GM23338 (cell line): ENCODE measurements around the gene HHAT. TPM values are rescaled to one million over a fixed set of nuclear protein-coding genes. Genes with fewer than 3 reads are reported as not detected.

Source experiments
- ATAC-seq: fragments of 200-7000 bp; cut with Tn5 transposase; 3 replicates; pipeline ENCODE4 v1.9.1; 2020
- DNase-seq: peaks from one replicate; pipeline ENCODE4 v3.0.0-alpha.2; 2015; ENCODE audit warnings: low spot score
- H2AFZ ChIP-seq: fragments of 200-600 bp; sonication (generic); 2 replicates; pipeline ENCODE4 v1.8.0; 2016; ENCODE audit warnings: antibody characterized with exemption, mild to moderate bottlenecking, moderate library complexity
- H3F3A ChIP-seq: fragments of 200-600 bp; sonication (generic); replicated peaks from 2 replicates; pipeline ENCODE4 v1.8.0; 2017; ENCODE audit warnings: antibody characterized with exemption, mixed run types, low read depth
- H3K27ac ChIP-seq: fragments of 200-600 bp; sonication (generic); 2 replicates; pipeline ENCODE4 v1.6.1; 2016; ENCODE audit warnings: low read depth
- H3K27me3 ChIP-seq: fragments of 200-600 bp; sonication (generic); 2 replicates; pipeline ENCODE4 v1.8.0; 2016; ENCODE audit warnings: mild to moderate bottlenecking, mixed run types, moderate library complexity; ENCODE audit not compliant: insufficient read depth
- H3K36me3 ChIP-seq: fragments of 200-600 bp; sonication (generic); 2 replicates; pipeline ENCODE4 v1.8.0; 2016; ENCODE audit warnings: mild to moderate bottlenecking; ENCODE audit not compliant: insufficient read depth
- H3K4me1 ChIP-seq: fragments of 200-600 bp; sonication (generic); 2 replicates; pipeline ENCODE4 v1.8.0; 2016; ENCODE audit warnings: mild to moderate bottlenecking, moderate library complexity; ENCODE audit not compliant: insufficient read depth
- H3K4me2 ChIP-seq: fragments of 200-600 bp; sonication (generic); 2 replicates; pipeline ENCODE4 v1.7.1; 2017; ENCODE audit warnings: mixed run types
- H3K4me3 ChIP-seq: fragments of 200-600 bp; sonication (generic); 2 replicates; pipeline ENCODE4 v1.6.1; 2016; ENCODE audit warnings: mixed run types
- H3K79me2 ChIP-seq: fragments of 200-600 bp; sonication (generic); replicated peaks from 2 replicates; pipeline ENCODE4 v1.8.0; 2017; ENCODE audit warnings: mild to moderate bottlenecking; ENCODE audit not compliant: insufficient read depth
- H3K9me2 ChIP-seq: fragments of 200-600 bp; sonication (generic); 2 replicates; pipeline ENCODE4 v1.8.0; 2017; ENCODE audit not compliant: insufficient read depth
- H4K20me1 ChIP-seq: fragments of 200-600 bp; sonication (generic); replicated peaks from 2 replicates; pipeline ENCODE4 v1.8.0; 2017; ENCODE audit warnings: mild to moderate bottlenecking; ENCODE audit not compliant: insufficient read depth
- H3K27ac Mint-ChIP-seq: 2 replicates; pipeline ENCODE4 v1.8.0; 2020; ENCODE audit warnings: inconsistent platforms, mild to moderate bottlenecking, moderate library complexity, mixed read lengths
- H3K27me3 Mint-ChIP-seq: 3 replicates; pipeline ENCODE4 v1.8.0; 2022; ENCODE audit warnings: low read depth, mild to moderate bottlenecking, moderate library complexity, mixed read lengths, inconsistent platforms; ENCODE audit not compliant: insufficient read depth, poor library complexity
- H3K36me3 Mint-ChIP-seq: 3 replicates; pipeline ENCODE4 v1.8.0; 2021; ENCODE audit warnings: low read depth, mild to moderate bottlenecking, inconsistent platforms, moderate library complexity, mixed read lengths
- H3K4me1 Mint-ChIP-seq: 3 replicates; pipeline ENCODE4 v1.8.0; 2020; ENCODE audit warnings: mild to moderate bottlenecking, inconsistent platforms, mixed read lengths
- H3K4me3 Mint-ChIP-seq: 3 replicates; pipeline ENCODE4 v1.8.0; 2021; ENCODE audit warnings: moderate library complexity, mild to moderate bottlenecking, inconsistent platforms, mixed read lengths
- H3K9me3 Mint-ChIP-seq: 3 replicates; pipeline ENCODE4 v1.8.0; 2020; ENCODE audit warnings: moderate library complexity, mild to moderate bottlenecking, inconsistent platforms, mixed read lengths
- CREB1 ChIP-seq: fragments of 250-450 bp; sonication (Bioruptor Pico); IDR thresholded peaks from 2 replicates; pipeline ENCODE4 v1.5.0; 2020; ENCODE audit warnings: low read depth, mild to moderate bottlenecking, moderate library complexity
- CTCF ChIP-seq, 2 experiments: fragments of 200-600 bp in 1 of 2; sonication (generic) in 1 of 2; conservative IDR thresholded peaks; 2 replicates each; pipeline versions ENCODE4 v1.5.1 to v1.6.1; 2016 to 2017; ENCODE audit warnings: antibody characterized with exemption in 2 of 2, low read depth in 2 of 2, mild to moderate bottlenecking in 2 of 2, moderate library complexity in 1 of 2
- EZH2 ChIP-seq: fragments of 200-600 bp; sonication (generic); IDR thresholded peaks from one replicate; pipeline ENCODE4 v1.8.0; 2017; ENCODE audit warnings: antibody characterized with exemption, mild to moderate bottlenecking, low read depth; ENCODE audit not compliant: unreplicated experiment
- EZH2phosphoT487 ChIP-seq: fragments of 200-600 bp; sonication (generic); IDR thresholded peaks from one replicate; pipeline ENCODE4 v1.8.1; 2018; ENCODE audit warnings: antibody characterized with exemption; ENCODE audit not compliant: unreplicated experiment
- JUNB ChIP-seq: IDR thresholded peaks from one replicate; pipeline ENCODE4 v1.6.1; 2016; ENCODE audit warnings: antibody characterized with exemption; ENCODE audit not compliant: unreplicated experiment
- NANOG ChIP-seq: IDR thresholded peaks from 2 replicates; pipeline ENCODE4 v1.6.1; 2016; ENCODE audit warnings: antibody characterized with exemption, borderline replicate concordance
- POLR2AphosphoS5 ChIP-seq: IDR thresholded peaks from 2 replicates; pipeline ENCODE4 v1.6.1; 2016; ENCODE audit warnings: antibody characterized with exemption, low read depth
- REST ChIP-seq: IDR thresholded peaks from one replicate; pipeline ENCODE4 v1.6.1; 2018; ENCODE audit warnings: antibody characterized with exemption; ENCODE audit not compliant: unreplicated experiment
- STAT1 ChIP-seq: IDR thresholded peaks from one replicate; pipeline ENCODE4 v1.6.1; 2016; ENCODE audit warnings: antibody characterized with exemption; ENCODE audit not compliant: unreplicated experiment
- ZNF114 ChIP-seq: fragments of 250-450 bp; sonication (Bioruptor Pico); IDR thresholded peaks from 2 replicates; pipeline ENCODE4 v1.5.0; 2020; ENCODE audit warnings: mild to moderate bottlenecking, moderate library complexity
- ZNF331 ChIP-seq: fragments of 250-450 bp; sonication (Bioruptor Pico); IDR thresholded peaks from 2 replicates; pipeline ENCODE4 v1.5.0; 2020; ENCODE audit warnings: low read depth, mild to moderate bottlenecking, moderate library complexity
- ZNF462 ChIP-seq: fragments of 250-450 bp; sonication (Bioruptor Pico); IDR thresholded peaks from 2 replicates; pipeline ENCODE4 v1.5.0; 2020; ENCODE audit warnings: mild to moderate bottlenecking, moderate library complexity
- polyA plus RNA-seq: library from polyadenylated mRNA; unstranded; fragments of >200 nt; fragmentation: Nextera tagmentation; extraction: Ambion mirVana; gene quantifications from 2 replicates; pipeline ENCODE4 v1.2.1, GENCODE V29; 2016
- total RNA-seq: library from RNA; depleted of rRNA; stranded (reverse); fragments of >200 nt; shearing (Covaris generic); gene quantifications from 2 replicates; pipeline ENCODE4 v1.2.3, GENCODE V29; 2014

HHAT gene
- total and polyA plus RNA-seq, 2 experiments from 2014 or later, result 0.11 to 0.66 TPM

GRCh38 chr1:210621712-210622111 is 293.0 kb downstream of the HHAT start:
- Histone ChIP-seq H3K4me2 (no peak overlapping the region), H3K27ac (no peak overlapping the region), H3F3A (no peaks in the 10 kb centered on the region), H3K27me3 (no peaks in the 10 kb centered on the region), H2AFZ (no peak overlapping the region; the same call in 1 of the 2 replicates), H4K20me1 (no peaks in the 10 kb centered on the region), H3K36me3 (no peaks in the 10 kb centered on the region), H3K79me2 (no peaks in the 10 kb centered on the region), H3K4me3 (no peak overlapping the region), H3K4me1 (no peaks in the 10 kb centered on the region), H3K9me2 (peaks cover 3% of the 10 kb centered on the region; the same call in 1 of the 2 replicates)
- ATAC-seq (no peak), DNase-seq (no peak)
- no peaks in the 10 kb centered on the region for H3K9me3 Mint-ChIP-seq
- no peak overlapping the region for H3K4me3 Mint-ChIP-seq
- no peak overlapping the region for H3K27ac Mint-ChIP-seq
- TF ChIP-seq STAT1, result no peak
- no peak for TF ChIP-seq CREB1 (CRISPR knock-in tag)
- TF ChIP-seq ZNF114 (CRISPR knock-in tag), result no peak
- TF ChIP-seq EZH2phosphoT487, result no peak
- H3K27me3 Mint-ChIP-seq, result no peaks in the 10 kb centered on the region
- H3K4me1 Mint-ChIP-seq, result no peaks in the 10 kb centered on the region
- no peaks in the 10 kb centered on the region for H3K36me3 Mint-ChIP-seq

GRCh38 chr1:210624722-210625121 is 296.0 kb downstream of the HHAT start:
- no peaks in the 10 kb centered on the region for H4K20me1 ChIP-seq
- Mint-ChIP-seq H3K27ac (no peak overlapping the region), H3K36me3 (no peaks in the 10 kb centered on the region), H3K4me1 (no peaks in the 10 kb centered on the region), H3K9me3 (no peaks in the 10 kb centered on the region), H3K4me3 (no peak overlapping the region), H3K27me3 (peaks cover 2% of the 10 kb centered on the region)
- DNase-seq, result no peak
- H2AFZ ChIP-seq, result no peak overlapping the region
- no peak overlapping the region for H3K4me3 ChIP-seq
- no peak overlapping the region for H3K4me2 ChIP-seq
- H3K79me2 ChIP-seq, result no peaks in the 10 kb centered on the region
- H3K27me3 ChIP-seq, result no peaks in the 10 kb centered on the region
- H3K9me2 ChIP-seq, result peaks cover 3% of the 10 kb centered on the region; the same call in 1 of the 2 replicates
- H3K36me3 ChIP-seq, result no peaks in the 10 kb centered on the region
- ATAC-seq, result no peak
- H3F3A ChIP-seq, result no peaks in the 10 kb centered on the region
- no peaks in the 10 kb centered on the region for H3K4me1 ChIP-seq
- H3K27ac ChIP-seq, result no peak overlapping the region
- no peak for TF ChIP-seq CTCF (conservative IDR thresholded peaks at IDR 0.05; ENCODE audit: low read depth in 2 of 2)
- no peak for TF ChIP-seq JUNB
- TF ChIP-seq REST, result no peak
- TF ChIP-seq ZNF331 (CRISPR knock-in tag), result no peak
- no peak for TF ChIP-seq EZH2
- TF ChIP-seq POLR2AphosphoS5, result no peak
- no peak for TF ChIP-seq CREB1 (CRISPR knock-in tag)
- TF ChIP-seq ZNF462 (CRISPR knock-in tag), result no peak
- TF ChIP-seq NANOG, result no peak
- TF ChIP-seq STAT1, result no peak
